WTC11 (cell line): ENCODE results near the gene KAZN.

ENCODE experiments used
- NFYB ChIP-seq: sonication (generic); formaldehyde crosslinking; conservative IDR thresholded peaks from 2 replicates; pipeline ENCODE4 v1.8.0; 2022; ENCODE audit warnings: low read depth, missing genetic modification reagents
- RELA ChIP-seq: sonication (generic); formaldehyde crosslinking; IDR thresholded peaks from 2 replicates; pipeline ENCODE4 v1.8.1; 2022; ENCODE audit warnings: missing genetic modification reagents, mild to moderate bottlenecking, borderline replicate concordance
- SMAD3 ChIP-seq: sonication (generic); formaldehyde crosslinking; IDR thresholded peaks from 2 replicates; pipeline ENCODE4 v1.8.0; 2022; ENCODE audit warnings: missing genetic modification reagents, mild to moderate bottlenecking, borderline replicate concordance
- ZNF138 ChIP-seq: sonication (generic); formaldehyde crosslinking; conservative IDR thresholded peaks from 2 replicates; pipeline ENCODE4 v1.8.1; 2022; ENCODE audit warnings: mild to moderate bottlenecking, moderate library complexity, missing genetic modification reagents
- TF ChIP-seq, protein P1 (sequence below): fragments of 250-450 bp; sonication (Bioruptor Pico); IDR thresholded peaks from 2 replicates; pipeline ENCODE4 v1.9.0; 2021; ENCODE audit warnings: mild to moderate bottlenecking
- TF ChIP-seq, protein P2 (sequence below): fragments of 200-600 bp; IDR thresholded peaks from 2 replicates; pipeline ENCODE4 v1.8.0; 2022; ENCODE audit warnings: antibody characterized with exemption
- TF ChIP-seq, protein P3 (sequence below): sonication (generic); formaldehyde crosslinking; conservative IDR thresholded peaks from 2 replicates; pipeline ENCODE4 v1.8.1; 2022; ENCODE audit warnings: mild to moderate bottlenecking, missing genetic modification reagents
- TF ChIP-seq, protein P4 (sequence below): sonication (generic); formaldehyde crosslinking; IDR thresholded peaks from 2 replicates; pipeline ENCODE4 v1.8.0; 2022; ENCODE audit warnings: mild to moderate bottlenecking, missing genetic modification reagents
- TF ChIP-seq, protein P5 (sequence below): sonication (generic); formaldehyde crosslinking; IDR thresholded peaks from 2 replicates; pipeline ENCODE4 v1.8.1; 2022; ENCODE audit warnings: low read depth, missing genetic modification reagents, borderline replicate concordance
- TF ChIP-seq, protein P6 (sequence below): sonication (generic); formaldehyde crosslinking; IDR thresholded peaks from 2 replicates; pipeline ENCODE4 v1.8.1; 2023; ENCODE audit warnings: mild to moderate bottlenecking, missing genetic modification reagents
- TF ChIP-seq, protein P7 (sequence below): sonication (generic); formaldehyde crosslinking; IDR thresholded peaks from 2 replicates; pipeline ENCODE4 v1.8.0; 2022; ENCODE audit warnings: mild to moderate bottlenecking, missing genetic modification reagents
- TF ChIP-seq, protein P8 (sequence below): sonication (generic); formaldehyde crosslinking; IDR thresholded peaks from 2 replicates; pipeline ENCODE4 v1.8.0; 2022; ENCODE audit warnings: mild to moderate bottlenecking, missing genetic modification reagents
- TF ChIP-seq, protein P9 (sequence below): sonication (generic); formaldehyde crosslinking; IDR thresholded peaks from 2 replicates; pipeline ENCODE4 v1.8.0; 2023; ENCODE audit warnings: missing genetic modification reagents
- TF ChIP-seq, protein P10 (sequence below): sonication (generic); formaldehyde crosslinking; IDR thresholded peaks from 2 replicates; pipeline ENCODE4 v1.8.0; 2022; ENCODE audit warnings: missing genetic modification reagents

DNA sequence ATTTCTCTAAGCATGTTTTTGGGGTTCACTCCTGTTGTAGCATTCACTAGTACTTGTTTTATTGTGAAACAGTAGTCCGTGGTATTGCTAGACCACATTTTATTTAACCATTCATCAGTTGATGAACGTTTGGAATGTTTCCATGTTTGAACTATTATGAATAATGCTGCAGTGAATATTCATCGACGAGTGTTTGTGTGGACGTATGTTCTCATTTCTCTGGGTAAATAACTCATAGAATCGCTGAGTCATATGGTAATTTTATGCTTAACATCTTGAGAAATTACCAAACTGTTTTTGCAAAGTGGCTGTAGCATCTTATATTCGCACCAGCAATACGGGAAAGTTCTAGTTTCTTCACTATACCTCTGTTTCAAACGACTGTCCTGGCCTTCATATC, 28.0 kb upstream of the KAZN start:
- TF ChIP-seq, protein P1, sequence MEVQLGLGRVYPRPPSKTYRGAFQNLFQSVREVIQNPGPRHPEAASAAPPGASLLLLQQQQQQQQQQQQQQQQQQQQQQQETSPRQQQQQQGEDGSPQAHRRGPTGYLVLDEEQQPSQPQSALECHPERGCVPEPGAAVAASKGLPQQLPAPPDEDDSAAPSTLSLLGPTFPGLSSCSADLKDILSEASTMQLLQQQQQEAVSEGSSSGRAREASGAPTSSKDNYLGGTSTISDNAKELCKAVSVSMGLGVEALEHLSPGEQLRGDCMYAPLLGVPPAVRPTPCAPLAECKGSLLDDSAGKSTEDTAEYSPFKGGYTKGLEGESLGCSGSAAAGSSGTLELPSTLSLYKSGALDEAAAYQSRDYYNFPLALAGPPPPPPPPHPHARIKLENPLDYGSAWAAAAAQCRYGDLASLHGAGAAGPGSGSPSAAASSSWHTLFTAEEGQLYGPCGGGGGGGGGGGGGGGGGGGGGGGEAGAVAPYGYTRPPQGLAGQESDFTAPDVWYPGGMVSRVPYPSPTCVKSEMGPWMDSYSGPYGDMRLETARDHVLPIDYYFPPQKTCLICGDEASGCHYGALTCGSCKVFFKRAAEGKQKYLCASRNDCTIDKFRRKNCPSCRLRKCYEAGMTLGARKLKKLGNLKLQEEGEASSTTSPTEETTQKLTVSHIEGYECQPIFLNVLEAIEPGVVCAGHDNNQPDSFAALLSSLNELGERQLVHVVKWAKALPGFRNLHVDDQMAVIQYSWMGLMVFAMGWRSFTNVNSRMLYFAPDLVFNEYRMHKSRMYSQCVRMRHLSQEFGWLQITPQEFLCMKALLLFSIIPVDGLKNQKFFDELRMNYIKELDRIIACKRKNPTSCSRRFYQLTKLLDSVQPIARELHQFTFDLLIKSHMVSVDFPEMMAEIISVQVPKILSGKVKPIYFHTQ (CRISPR knock-in tag), result no peak
- TF ChIP-seq, protein P2, sequence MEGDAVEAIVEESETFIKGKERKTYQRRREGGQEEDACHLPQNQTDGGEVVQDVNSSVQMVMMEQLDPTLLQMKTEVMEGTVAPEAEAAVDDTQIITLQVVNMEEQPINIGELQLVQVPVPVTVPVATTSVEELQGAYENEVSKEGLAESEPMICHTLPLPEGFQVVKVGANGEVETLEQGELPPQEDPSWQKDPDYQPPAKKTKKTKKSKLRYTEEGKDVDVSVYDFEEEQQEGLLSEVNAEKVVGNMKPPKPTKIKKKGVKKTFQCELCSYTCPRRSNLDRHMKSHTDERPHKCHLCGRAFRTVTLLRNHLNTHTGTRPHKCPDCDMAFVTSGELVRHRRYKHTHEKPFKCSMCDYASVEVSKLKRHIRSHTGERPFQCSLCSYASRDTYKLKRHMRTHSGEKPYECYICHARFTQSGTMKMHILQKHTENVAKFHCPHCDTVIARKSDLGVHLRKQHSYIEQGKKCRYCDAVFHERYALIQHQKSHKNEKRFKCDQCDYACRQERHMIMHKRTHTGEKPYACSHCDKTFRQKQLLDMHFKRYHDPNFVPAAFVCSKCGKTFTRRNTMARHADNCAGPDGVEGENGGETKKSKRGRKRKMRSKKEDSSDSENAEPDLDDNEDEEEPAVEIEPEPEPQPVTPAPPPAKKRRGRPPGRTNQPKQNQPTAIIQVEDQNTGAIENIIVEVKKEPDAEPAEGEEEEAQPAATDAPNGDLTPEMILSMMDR, result no peak
- TF ChIP-seq, protein P3, sequence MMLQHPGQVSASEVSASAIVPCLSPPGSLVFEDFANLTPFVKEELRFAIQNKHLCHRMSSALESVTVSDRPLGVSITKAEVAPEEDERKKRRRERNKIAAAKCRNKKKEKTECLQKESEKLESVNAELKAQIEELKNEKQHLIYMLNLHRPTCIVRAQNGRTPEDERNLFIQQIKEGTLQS (CRISPR knock-in tag), result no peak
- TF ChIP-seq, protein P4, sequence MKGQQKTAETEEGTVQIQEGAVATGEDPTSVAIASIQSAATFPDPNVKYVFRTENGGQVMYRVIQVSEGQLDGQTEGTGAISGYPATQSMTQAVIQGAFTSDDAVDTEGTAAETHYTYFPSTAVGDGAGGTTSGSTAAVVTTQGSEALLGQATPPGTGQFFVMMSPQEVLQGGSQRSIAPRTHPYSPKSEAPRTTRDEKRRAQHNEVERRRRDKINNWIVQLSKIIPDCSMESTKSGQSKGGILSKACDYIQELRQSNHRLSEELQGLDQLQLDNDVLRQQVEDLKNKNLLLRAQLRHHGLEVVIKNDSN (CRISPR knock-in tag), result no peak
- TF ChIP-seq, protein P5, sequence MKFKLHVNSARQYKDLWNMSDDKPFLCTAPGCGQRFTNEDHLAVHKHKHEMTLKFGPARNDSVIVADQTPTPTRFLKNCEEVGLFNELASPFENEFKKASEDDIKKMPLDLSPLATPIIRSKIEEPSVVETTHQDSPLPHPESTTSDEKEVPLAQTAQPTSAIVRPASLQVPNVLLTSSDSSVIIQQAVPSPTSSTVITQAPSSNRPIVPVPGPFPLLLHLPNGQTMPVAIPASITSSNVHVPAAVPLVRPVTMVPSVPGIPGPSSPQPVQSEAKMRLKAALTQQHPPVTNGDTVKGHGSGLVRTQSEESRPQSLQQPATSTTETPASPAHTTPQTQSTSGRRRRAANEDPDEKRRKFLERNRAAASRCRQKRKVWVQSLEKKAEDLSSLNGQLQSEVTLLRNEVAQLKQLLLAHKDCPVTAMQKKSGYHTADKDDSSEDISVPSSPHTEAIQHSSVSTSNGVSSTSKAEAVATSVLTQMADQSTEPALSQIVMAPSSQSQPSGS (CRISPR knock-in tag), result no peak
- TF ChIP-seq SMAD3 (CRISPR knock-in tag) (no peak), NFYB (CRISPR knock-in tag) (no peak), ZNF138 (CRISPR knock-in tag) (no peak), RELA (CRISPR knock-in tag) (no peak)
- TF ChIP-seq, protein P6, sequence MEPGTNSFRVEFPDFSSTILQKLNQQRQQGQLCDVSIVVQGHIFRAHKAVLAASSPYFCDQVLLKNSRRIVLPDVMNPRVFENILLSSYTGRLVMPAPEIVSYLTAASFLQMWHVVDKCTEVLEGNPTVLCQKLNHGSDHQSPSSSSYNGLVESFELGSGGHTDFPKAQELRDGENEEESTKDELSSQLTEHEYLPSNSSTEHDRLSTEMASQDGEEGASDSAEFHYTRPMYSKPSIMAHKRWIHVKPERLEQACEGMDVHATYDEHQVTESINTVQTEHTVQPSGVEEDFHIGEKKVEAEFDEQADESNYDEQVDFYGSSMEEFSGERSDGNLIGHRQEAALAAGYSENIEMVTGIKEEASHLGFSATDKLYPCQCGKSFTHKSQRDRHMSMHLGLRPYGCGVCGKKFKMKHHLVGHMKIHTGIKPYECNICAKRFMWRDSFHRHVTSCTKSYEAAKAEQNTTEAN (CRISPR knock-in tag), result no peak
- TF ChIP-seq, protein P7, sequence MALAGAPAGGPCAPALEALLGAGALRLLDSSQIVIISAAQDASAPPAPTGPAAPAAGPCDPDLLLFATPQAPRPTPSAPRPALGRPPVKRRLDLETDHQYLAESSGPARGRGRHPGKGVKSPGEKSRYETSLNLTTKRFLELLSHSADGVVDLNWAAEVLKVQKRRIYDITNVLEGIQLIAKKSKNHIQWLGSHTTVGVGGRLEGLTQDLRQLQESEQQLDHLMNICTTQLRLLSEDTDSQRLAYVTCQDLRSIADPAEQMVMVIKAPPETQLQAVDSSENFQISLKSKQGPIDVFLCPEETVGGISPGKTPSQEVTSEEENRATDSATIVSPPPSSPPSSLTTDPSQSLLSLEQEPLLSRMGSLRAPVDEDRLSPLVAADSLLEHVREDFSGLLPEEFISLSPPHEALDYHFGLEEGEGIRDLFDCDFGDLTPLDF (CRISPR knock-in tag), result no peak
- TF ChIP-seq, protein P8, sequence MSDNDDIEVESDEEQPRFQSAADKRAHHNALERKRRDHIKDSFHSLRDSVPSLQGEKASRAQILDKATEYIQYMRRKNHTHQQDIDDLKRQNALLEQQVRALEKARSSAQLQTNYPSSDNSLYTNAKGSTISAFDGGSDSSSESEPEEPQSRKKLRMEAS (CRISPR knock-in tag), result no peak
- TF ChIP-seq, protein P9, sequence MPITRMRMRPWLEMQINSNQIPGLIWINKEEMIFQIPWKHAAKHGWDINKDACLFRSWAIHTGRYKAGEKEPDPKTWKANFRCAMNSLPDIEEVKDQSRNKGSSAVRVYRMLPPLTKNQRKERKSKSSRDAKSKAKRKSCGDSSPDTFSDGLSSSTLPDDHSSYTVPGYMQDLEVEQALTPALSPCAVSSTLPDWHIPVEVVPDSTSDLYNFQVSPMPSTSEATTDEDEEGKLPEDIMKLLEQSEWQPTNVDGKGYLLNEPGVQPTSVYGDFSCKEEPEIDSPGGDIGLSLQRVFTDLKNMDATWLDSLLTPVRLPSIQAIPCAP, result no peak
- TF ChIP-seq, protein P10, sequence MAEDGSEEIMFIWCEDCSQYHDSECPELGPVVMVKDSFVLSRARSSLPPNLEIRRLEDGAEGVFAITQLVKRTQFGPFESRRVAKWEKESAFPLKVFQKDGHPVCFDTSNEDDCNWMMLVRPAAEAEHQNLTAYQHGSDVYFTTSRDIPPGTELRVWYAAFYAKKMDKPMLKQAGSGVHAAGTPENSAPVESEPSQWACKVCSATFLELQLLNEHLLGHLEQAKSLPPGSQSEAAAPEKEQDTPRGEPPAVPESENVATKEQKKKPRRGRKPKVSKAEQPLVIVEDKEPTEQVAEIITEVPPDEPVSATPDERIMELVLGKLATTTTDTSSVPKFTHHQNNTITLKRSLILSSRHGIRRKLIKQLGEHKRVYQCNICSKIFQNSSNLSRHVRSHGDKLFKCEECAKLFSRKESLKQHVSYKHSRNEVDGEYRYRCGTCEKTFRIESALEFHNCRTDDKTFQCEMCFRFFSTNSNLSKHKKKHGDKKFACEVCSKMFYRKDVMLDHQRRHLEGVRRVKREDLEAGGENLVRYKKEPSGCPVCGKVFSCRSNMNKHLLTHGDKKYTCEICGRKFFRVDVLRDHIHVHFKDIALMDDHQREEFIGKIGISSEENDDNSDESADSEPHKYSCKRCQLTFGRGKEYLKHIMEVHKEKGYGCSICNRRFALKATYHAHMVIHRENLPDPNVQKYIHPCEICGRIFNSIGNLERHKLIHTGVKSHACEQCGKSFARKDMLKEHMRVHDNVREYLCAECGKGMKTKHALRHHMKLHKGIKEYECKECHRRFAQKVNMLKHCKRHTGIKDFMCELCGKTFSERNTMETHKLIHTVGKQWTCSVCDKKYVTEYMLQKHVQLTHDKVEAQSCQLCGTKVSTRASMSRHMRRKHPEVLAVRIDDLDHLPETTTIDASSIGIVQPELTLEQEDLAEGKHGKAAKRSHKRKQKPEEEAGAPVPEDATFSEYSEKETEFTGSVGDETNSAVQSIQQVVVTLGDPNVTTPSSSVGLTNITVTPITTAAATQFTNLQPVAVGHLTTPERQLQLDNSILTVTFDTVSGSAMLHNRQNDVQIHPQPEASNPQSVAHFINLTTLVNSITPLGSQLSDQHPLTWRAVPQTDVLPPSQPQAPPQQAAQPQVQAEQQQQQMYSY, result no peak
